LNCAP (cell line): Measurements from ENCODE around the gene KBTBD13.

Experiments used
- CTCF ChIP-seq: fragments of 450-650 bp; IDR thresholded peaks from 2 replicates; pipeline ENCODE4 v1.5.1; 2017; ENCODE audit warnings: mild to moderate bottlenecking

KBTBD13 gene

GRCh38 chr15:65091946-65092770 lies 15.6 kb downstream of the KBTBD13 start:
- no peak for TF ChIP-seq CTCF

GRCh38 chr15:65092911-65093792 lies 16.6 kb downstream of the KBTBD13 start:
- no peak for TF ChIP-seq CTCF

GRCh38 chr15:65094294-65094995 lies 17.9 kb downstream of the KBTBD13 start:
- TF ChIP-seq CTCF, result no peak

GRCh38 chr15:65095011-65095746 lies 18.6 kb downstream of the KBTBD13 start:
- TF ChIP-seq CTCF, result no peak

GRCh38 chr15:65095747-65096104 lies 19.2 kb downstream of the KBTBD13 start:
- TF ChIP-seq CTCF, result no peak

GRCh38 chr15:65096481-65097385 lies 20.2 kb downstream of the KBTBD13 start:
- no peak for TF ChIP-seq CTCF
